NT2/D1 (cell line): ENCODE data around the gene ASAP2.

Source experiments
- YY1 ChIP-seq: IDR thresholded peaks from 2 replicates; pipeline ENCODE4 v1.6.1; 2011; ENCODE audit not compliant: insufficient read length, insufficient read depth
- ZNF274 ChIP-seq: IDR thresholded peaks from 2 replicates; pipeline ENCODE4 v1.6.1; 2011; ENCODE audit warnings: mild to moderate bottlenecking, low read depth, low read length

GRCh38 chr2:9297807-9298206 is 91.2 kb downstream of the ASAP2 start:
- TF ChIP-seq ZNF274 (no peak), YY1 (no peak)
